NOMO-1 treated with DMSO at 0.1 percent for 48 hours (cell line): ENCODE measurements around the gene RNF135.
"Not testable (repeated sequence)": the region's sequence is repeated elsewhere in the genome, so short reads cannot be mapped to it uniquely, and the experiment has no call there.

Experiments used
- DNase-seq: peaks from one replicate; lab custom pipeline; 2025; ENCODE audit not compliant: unreplicated experiment; lab: John Stamatoyannopoulos, UW

The RNF135 gene

GRCh38 chr17:30997842-30998241 lies 27.0 kb downstream of the RNF135 start:
- no peak for DNase-seq

- DNase-seq, result no peak
Observed at GRCh38 chr17:31002047-31002446, 31.2 kb downstream of the RNF135 start.

GRCh38 chr17:31003225-31003866 lies 32.5 kb downstream of the RNF135 start:
- no peak for DNase-seq

- no peak for DNase-seq
Observed at GRCh38 chr17:31004160-31004559, 33.3 kb downstream of the RNF135 start.

GRCh38 chr17:31007695-31008373 lies 37.0 kb downstream of the RNF135 start:
- no peak for DNase-seq

- peak; percentile 63 for DNase-seq
Observed at GRCh38 chr17:31008374-31009041, 37.7 kb downstream of the RNF135 start.

GRCh38 chr17:31009042-31009702 lies 38.3 kb downstream of the RNF135 start:
- DNase-seq, result not testable (repeated sequence)

GRCh38 chr17:31010014-31010413 lies 39.2 kb downstream of the RNF135 start:
- DNase-seq, result not testable (repeated sequence)

GRCh38 chr17:31013844-31014243 lies 43.0 kb downstream of the RNF135 start:
- no peak for DNase-seq

GRCh38 chr17:31015639-31016038 lies 44.8 kb downstream of the RNF135 start:
- no peak for DNase-seq

GRCh38 chr17:31019004-31019403 lies 48.2 kb downstream of the RNF135 start:
- DNase-seq, result no peak

GRCh38 chr17:31023171-31023570 lies 52.3 kb downstream of the RNF135 start:
- DNase-seq, result not testable (repeated sequence)

GRCh38 chr17:31031841-31032240 lies 61.0 kb downstream of the RNF135 start:
- no peak for DNase-seq

GRCh38 chr17:31035611-31036010 lies 64.8 kb downstream of the RNF135 start:
- not testable (repeated sequence) for DNase-seq

- DNase-seq, result not testable (repeated sequence)
Observed at GRCh38 chr17:31040837-31041236, 70.0 kb downstream of the RNF135 start.

- not testable (repeated sequence) for DNase-seq
Observed at GRCh38 chr17:31042378-31042777, 71.5 kb downstream of the RNF135 start.

GRCh38 chr17:31046856-31047425 lies 76.1 kb downstream of the RNF135 start:
- DNase-seq, result not testable (repeated sequence)

GRCh38 chr17:31048142-31048541 lies 77.3 kb downstream of the RNF135 start:
- DNase-seq, result no peak

- DNase-seq, result no peak
Observed at GRCh38 chr17:31048780-31049179, 77.9 kb downstream of the RNF135 start.
